ENCODE data around the gene MDGA2.
A peak's percentile ranks its signal among the peaks of the same experiment; 100 is the strongest.

The MDGA2 gene

GRCh38 chr14:47691829-47692228, 16.4 kb upstream of the MDGA2 start:
- in situ Hi-C loops (cut with MboI; ENCODE audit: low sequenced_read_pairs, unreplicated experiment) = no loop called here

GRCh38 chr14:47678993-47679392, 3.6 kb upstream of the MDGA2 start:
- in situ Hi-C loops (cut with MboI; ENCODE audit: low sequenced_read_pairs, unreplicated experiment) = no loop called here
- no peak for DNase-seq (ENCODE audit: low spot score)
- TF ChIP-seq, protein P1, sequence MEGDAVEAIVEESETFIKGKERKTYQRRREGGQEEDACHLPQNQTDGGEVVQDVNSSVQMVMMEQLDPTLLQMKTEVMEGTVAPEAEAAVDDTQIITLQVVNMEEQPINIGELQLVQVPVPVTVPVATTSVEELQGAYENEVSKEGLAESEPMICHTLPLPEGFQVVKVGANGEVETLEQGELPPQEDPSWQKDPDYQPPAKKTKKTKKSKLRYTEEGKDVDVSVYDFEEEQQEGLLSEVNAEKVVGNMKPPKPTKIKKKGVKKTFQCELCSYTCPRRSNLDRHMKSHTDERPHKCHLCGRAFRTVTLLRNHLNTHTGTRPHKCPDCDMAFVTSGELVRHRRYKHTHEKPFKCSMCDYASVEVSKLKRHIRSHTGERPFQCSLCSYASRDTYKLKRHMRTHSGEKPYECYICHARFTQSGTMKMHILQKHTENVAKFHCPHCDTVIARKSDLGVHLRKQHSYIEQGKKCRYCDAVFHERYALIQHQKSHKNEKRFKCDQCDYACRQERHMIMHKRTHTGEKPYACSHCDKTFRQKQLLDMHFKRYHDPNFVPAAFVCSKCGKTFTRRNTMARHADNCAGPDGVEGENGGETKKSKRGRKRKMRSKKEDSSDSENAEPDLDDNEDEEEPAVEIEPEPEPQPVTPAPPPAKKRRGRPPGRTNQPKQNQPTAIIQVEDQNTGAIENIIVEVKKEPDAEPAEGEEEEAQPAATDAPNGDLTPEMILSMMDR (IDR thresholded peaks at IDR 0.05; ENCODE audit: borderline replicate concordance, control extremely low read depth, extremely low read depth, insufficient read depth, missing control alignments) = no peak

More at GRCh38 chr14:47691829-47692228, 16.4 kb upstream of the MDGA2 start:
- TF ChIP-seq, protein P1 (IDR thresholded peaks at IDR 0.05; ENCODE audit: borderline replicate concordance, control extremely low read depth, extremely low read depth, insufficient read depth, missing control alignments) = no peak
- DNase-seq (ENCODE audit: low spot score) = no peak

GRCh38 chr14:47678157-47678556, 2.8 kb upstream of the MDGA2 start:
- in situ Hi-C loops (cut with MboI; ENCODE audit: low sequenced_read_pairs, unreplicated experiment) = no loop called here
- TF ChIP-seq, protein P1 (IDR thresholded peaks at IDR 0.05; ENCODE audit: borderline replicate concordance, control extremely low read depth, extremely low read depth, insufficient read depth, missing control alignments) = no peak
- DNase-seq (ENCODE audit: low spot score) = no peak

DNA sequence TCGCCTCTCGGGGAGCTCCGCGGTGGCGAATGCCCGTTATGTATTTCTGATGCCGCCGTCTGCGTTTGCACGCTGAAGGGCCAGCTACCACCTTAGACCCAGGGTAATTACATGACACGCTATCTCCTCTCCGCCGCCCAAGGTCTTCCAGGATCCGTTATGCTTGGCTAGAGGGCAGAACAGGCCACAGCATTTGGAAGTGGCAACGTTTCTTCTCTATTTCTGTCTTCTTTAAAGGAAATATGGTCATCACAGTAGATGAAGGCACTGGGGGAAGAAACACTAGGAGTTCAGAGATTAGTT, 861 bp upstream of the MDGA2 start:
- no peak for DNase-seq (ENCODE audit: low spot score)
- TF ChIP-seq, protein P1 (IDR thresholded peaks at IDR 0.05; ENCODE audit: borderline replicate concordance, control extremely low read depth, extremely low read depth, insufficient read depth, missing control alignments) = no peak
- in situ Hi-C loops (cut with MboI; ENCODE audit: low sequenced_read_pairs, unreplicated experiment) = no loop called here

DNA sequence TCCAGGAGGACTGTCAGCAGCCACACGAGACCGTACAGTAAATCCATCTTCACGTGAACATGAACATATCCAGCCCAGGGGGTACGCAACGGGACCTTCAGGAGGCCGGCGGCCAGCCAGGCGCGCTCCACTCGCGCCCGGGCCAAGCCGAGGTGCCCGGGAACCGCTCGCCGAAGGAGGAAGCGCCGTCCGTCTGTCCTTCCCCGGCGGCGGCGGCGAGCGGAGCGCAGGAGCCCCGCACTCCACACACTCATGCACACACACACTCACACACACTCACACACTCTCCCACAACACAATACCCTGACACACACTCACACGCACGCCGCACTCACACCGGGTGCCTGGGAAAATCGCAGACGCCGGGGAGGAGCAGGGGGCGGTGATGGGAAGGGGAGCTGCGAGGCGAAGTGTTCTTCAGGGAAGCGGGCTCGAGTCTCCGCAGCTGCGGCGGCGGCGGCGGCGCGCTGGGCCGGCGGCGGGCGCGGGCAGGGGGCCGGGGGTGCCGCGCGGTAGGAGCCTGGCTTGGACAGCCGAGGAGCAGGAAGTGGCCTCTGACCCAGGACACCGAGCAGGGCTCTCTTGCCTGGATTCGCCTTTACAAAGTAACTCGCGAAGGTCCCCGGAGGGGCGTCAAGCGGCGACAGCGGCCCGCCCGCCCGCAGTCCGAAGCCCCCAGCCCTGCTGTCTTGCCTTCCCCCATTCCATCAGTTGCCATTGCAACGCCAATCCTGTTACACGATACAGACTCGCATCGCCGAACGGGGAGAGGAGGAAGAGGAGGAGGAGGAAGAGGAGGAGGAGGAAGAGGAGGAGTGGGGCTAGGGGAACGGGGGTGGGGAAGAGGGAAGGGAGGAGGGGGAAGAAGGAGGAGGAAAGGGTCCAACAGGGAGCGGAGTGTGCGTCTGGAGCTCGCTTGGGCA, 601 bp downstream of the MDGA2 start:
- DNase-seq (ENCODE audit: low spot score) = peak; percentile 32
- in situ Hi-C loops (cut with MboI; ENCODE audit: low sequenced_read_pairs, unreplicated experiment) = no loop called here
- TF ChIP-seq, protein P1 (IDR thresholded peaks at IDR 0.05; ENCODE audit: borderline replicate concordance, control extremely low read depth, extremely low read depth, insufficient read depth, missing control alignments) = no peak

GRCh38 chr14:47674148-47674542, 1.3 kb downstream of the MDGA2 start:
- peak; percentile 19 for DNase-seq (ENCODE audit: low spot score)
- in situ Hi-C loops (cut with MboI; ENCODE audit: low sequenced_read_pairs, unreplicated experiment) = no loop called here
- TF ChIP-seq, protein P1 (IDR thresholded peaks at IDR 0.05; ENCODE audit: borderline replicate concordance, control extremely low read depth, extremely low read depth, insufficient read depth, missing control alignments) = no peak

All from GM13976 (cell line).